Measurements from ENCODE around the gene GBP3. TPM values are rescaled to one million over a fixed set of nuclear protein-coding genes. Genes with fewer than 3 reads are reported as not detected.

Gene GBP3
- total RNA-seq, 1 experiment from 2014 or later: 0.48 TPM

DNA sequence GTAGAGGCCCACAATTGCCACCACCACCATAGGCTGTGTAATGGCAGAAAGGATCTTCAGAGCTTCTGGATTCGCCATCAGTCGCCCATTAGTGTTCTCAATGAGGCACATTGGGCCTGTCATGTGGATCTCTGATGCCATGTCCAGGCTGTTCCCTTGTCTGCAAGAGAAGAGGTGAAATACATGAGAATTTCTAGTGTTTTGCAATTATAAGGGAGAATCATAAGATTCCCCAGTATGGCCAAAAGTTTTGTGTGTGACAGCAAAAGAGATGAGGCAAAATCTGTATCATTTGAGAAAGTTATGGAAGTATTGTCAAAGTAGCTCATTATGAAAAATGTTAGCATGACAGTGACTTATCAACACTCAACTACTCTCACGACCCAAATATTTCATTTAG, 40.4 kb upstream of the GBP3 start:
- no TSS peak for BruUV-seq (replicated peaks)
- Histone ChIP-seq H3K9me3 (no peaks in the 10 kb centered on the region), H3K27me3 (replicated peaks; ENCODE audit: control insufficient read depth, insufficient read depth, low read length) (no peaks in the 10 kb centered on the region), H3K4me1 (no peaks in the 10 kb centered on the region), H3K4me3 (ENCODE audit: low read depth, low read length) (no peak overlapping the region), H3K36me3 (ENCODE audit: control insufficient read depth, insufficient read depth, low read length) (no peaks in the 10 kb centered on the region)
- TF ChIP-seq, protein P1, sequence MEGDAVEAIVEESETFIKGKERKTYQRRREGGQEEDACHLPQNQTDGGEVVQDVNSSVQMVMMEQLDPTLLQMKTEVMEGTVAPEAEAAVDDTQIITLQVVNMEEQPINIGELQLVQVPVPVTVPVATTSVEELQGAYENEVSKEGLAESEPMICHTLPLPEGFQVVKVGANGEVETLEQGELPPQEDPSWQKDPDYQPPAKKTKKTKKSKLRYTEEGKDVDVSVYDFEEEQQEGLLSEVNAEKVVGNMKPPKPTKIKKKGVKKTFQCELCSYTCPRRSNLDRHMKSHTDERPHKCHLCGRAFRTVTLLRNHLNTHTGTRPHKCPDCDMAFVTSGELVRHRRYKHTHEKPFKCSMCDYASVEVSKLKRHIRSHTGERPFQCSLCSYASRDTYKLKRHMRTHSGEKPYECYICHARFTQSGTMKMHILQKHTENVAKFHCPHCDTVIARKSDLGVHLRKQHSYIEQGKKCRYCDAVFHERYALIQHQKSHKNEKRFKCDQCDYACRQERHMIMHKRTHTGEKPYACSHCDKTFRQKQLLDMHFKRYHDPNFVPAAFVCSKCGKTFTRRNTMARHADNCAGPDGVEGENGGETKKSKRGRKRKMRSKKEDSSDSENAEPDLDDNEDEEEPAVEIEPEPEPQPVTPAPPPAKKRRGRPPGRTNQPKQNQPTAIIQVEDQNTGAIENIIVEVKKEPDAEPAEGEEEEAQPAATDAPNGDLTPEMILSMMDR (IDR thresholded peaks at IDR 0.05; ENCODE audit: insufficient read depth in 1 of 2, low read depth in 1 of 2, low read length in 1 of 2, severe bottlenecking in 1 of 2, unreplicated experiment in 1 of 2): no peak
- no peak for DNase-seq
- peaks cover 8% of the 10 kb centered on the region for H3K4me1 Mint-ChIP-seq (ENCODE audit: low read depth, unreplicated experiment)
- CTCF ChIA-PET: no interaction called here
- no peak overlapping the region for H3K27ac Mint-ChIP-seq (ENCODE audit: unreplicated experiment)
- no peaks in the 10 kb centered on the region for H3K27me3 Mint-ChIP-seq (ENCODE audit: insufficient read depth, unreplicated experiment)
- H3K9me3 Mint-ChIP-seq (ENCODE audit: unreplicated experiment): no peaks in the 10 kb centered on the region
- no peak overlapping the region for H3K4me3 Mint-ChIP-seq (ENCODE audit: unreplicated experiment)
- intact Hi-C loops (cut with micrococcal nuclease; ENCODE audit: unreplicated experiment): no loop called here
- H3K36me3 Mint-ChIP-seq (ENCODE audit: insufficient read depth, unreplicated experiment): no peaks in the 10 kb centered on the region
- POLR2A ChIA-PET: no interaction called here

DNA sequence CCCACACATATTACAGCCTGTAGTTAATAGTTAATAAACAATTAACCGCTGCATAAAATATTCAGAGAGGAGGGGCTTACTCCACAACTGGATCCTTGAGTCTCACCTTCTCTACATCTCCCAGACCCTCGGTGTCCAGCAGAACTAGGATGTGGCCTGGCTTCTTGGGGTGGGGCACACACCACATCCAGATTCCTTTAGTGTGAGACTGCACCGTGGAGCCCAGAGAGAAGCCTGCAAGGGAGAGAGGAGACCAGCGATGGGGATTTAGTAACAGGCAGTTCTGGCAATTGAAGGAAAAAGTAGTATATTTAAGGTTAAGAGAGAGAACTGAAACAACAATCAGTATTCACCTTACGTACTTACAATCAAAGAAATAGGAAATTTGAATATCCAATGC, 37.4 kb upstream of the GBP3 start:
- intact Hi-C loops (cut with micrococcal nuclease; ENCODE audit: unreplicated experiment): no loop called here
- Mint-ChIP-seq H3K4me1 (ENCODE audit: low read depth, unreplicated experiment) (peaks cover 8% of the 10 kb centered on the region), H3K36me3 (ENCODE audit: insufficient read depth, unreplicated experiment) (no peaks in the 10 kb centered on the region), H3K4me3 (ENCODE audit: unreplicated experiment) (no peak overlapping the region), H3K9me3 (ENCODE audit: unreplicated experiment) (no peaks in the 10 kb centered on the region), H3K27ac (ENCODE audit: unreplicated experiment) (no peak overlapping the region), H3K27me3 (ENCODE audit: insufficient read depth, unreplicated experiment) (no peaks in the 10 kb centered on the region)
- BruUV-seq (replicated peaks): no TSS peak
- TF ChIP-seq, protein P1 (IDR thresholded peaks at IDR 0.05; ENCODE audit: insufficient read depth in 1 of 2, low read depth in 1 of 2, low read length in 1 of 2, severe bottlenecking in 1 of 2, unreplicated experiment in 1 of 2): no peak
- DNase-seq: no peak
- H3K4me3 ChIP-seq (ENCODE audit: low read depth, low read length): no peak overlapping the region
- CTCF ChIA-PET: no interaction called here
- H3K4me1 ChIP-seq: no peaks in the 10 kb centered on the region
- no peaks in the 10 kb centered on the region for H3K9me3 ChIP-seq
- no peaks in the 10 kb centered on the region for H3K27me3 ChIP-seq (replicated peaks; ENCODE audit: control insufficient read depth, insufficient read depth, low read length)
- no peaks in the 10 kb centered on the region for H3K36me3 ChIP-seq (ENCODE audit: control insufficient read depth, insufficient read depth, low read length)
- POLR2A ChIA-PET: no interaction called here

DNA sequence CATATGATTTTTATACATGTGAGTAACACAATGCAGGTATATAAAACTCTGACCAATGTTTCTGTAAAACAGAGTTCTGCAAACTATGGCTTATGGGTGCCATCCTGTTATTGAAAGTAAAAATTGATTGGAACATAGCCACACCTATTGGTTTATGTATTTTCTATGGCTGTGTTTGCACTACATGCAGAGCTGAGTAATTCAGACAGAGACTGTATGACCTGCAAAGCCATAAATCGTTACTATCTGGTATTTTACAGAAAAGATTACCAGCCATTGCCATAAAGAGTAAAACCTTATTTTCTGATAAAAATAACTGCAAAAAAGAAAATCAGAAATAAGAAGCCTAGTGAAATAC, 29.3 kb upstream of the GBP3 start:
- H3K9me3 Mint-ChIP-seq (ENCODE audit: unreplicated experiment): no peaks in the 10 kb centered on the region
- H3K27ac Mint-ChIP-seq (ENCODE audit: unreplicated experiment): no peak overlapping the region
- ChIA-PET CTCF (no interaction called here), POLR2A (no interaction called here)
- no peak for DNase-seq
- intact Hi-C loops (cut with micrococcal nuclease; ENCODE audit: unreplicated experiment): no loop called here
- H3K27me3 Mint-ChIP-seq (ENCODE audit: insufficient read depth, unreplicated experiment): no peaks in the 10 kb centered on the region
- Histone ChIP-seq H3K4me3 (ENCODE audit: low read depth, low read length) (no peak overlapping the region), H3K9me3 (no peaks in the 10 kb centered on the region), H3K36me3 (ENCODE audit: control insufficient read depth, insufficient read depth, low read length) (no peaks in the 10 kb centered on the region), H3K4me1 (no peaks in the 10 kb centered on the region), H3K27me3 (replicated peaks; ENCODE audit: control insufficient read depth, insufficient read depth, low read length) (no peaks in the 10 kb centered on the region)
- BruUV-seq (replicated peaks): no TSS peak
- H3K4me1 Mint-ChIP-seq (ENCODE audit: low read depth, unreplicated experiment): no peaks in the 10 kb centered on the region
- no peaks in the 10 kb centered on the region for H3K36me3 Mint-ChIP-seq (ENCODE audit: insufficient read depth, unreplicated experiment)
- TF ChIP-seq, protein P1 (IDR thresholded peaks at IDR 0.05; ENCODE audit: insufficient read depth in 1 of 2, low read depth in 1 of 2, low read length in 1 of 2, severe bottlenecking in 1 of 2, unreplicated experiment in 1 of 2): no peak
- no peak overlapping the region for H3K4me3 Mint-ChIP-seq (ENCODE audit: unreplicated experiment)
